Regular cardiac myocyte (primary cell): ENCODE measurements around the gene SPTAN1. TPM values are rescaled to one million over a fixed set of nuclear protein-coding genes. Genes with fewer than 3 reads are reported as not detected.

Experiments used
- total RNA-seq: library from RNA; depleted of rRNA; stranded (reverse); fragments of >200 nt; gene quantifications from 2 replicates; pipeline ENCODE4 v1.2.3, GENCODE V29; 2014

Gene SPTAN1
- total RNA-seq = 225 and 309 TPM in 2 replicates

DNA sequence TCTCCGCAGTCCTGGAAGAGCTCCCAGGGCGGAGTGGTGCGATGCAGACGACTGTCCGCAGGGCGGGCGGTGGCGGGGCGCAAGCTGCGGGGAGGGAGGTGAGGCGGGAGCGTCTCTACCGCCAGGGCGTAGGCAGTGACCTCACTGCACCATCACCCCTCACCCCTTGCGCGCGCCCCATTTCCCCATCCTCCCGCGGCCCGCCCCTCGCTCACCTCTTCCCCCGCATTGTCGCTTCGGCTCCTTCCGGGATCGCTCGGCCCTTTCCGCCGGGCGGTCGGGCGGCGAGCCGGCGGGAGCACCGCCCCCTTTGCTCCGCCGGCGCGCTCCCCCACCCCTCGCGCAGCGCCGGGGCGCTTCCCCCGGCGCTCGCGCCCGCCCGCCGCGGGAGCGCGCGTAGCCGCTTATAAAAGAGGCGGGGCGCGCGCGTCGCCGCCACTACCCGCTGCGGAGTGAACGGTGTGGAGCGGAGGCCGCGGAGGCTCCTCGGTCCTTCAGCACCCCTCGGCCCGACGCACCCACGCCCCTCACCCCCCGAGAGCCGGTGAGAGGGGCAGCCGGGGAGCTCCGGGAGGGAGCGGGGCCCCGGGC is at the start of gene SPTAN1:
SPTAN1 (plus strand) TSS at position 435 of the 591 bp plus-strand sequence. CDS start 14,154 bp downstream, outside the sequence.

GRCh38 chr9:128504485-128505413 is 47.6 kb upstream of the SPTAN1 start, which contains the start of gene GLE1:
TSS of gene GLE1 (plus strand) at chr9:128504719. CDS start at chr9:128504806, 87 bp downstream.

DNA sequence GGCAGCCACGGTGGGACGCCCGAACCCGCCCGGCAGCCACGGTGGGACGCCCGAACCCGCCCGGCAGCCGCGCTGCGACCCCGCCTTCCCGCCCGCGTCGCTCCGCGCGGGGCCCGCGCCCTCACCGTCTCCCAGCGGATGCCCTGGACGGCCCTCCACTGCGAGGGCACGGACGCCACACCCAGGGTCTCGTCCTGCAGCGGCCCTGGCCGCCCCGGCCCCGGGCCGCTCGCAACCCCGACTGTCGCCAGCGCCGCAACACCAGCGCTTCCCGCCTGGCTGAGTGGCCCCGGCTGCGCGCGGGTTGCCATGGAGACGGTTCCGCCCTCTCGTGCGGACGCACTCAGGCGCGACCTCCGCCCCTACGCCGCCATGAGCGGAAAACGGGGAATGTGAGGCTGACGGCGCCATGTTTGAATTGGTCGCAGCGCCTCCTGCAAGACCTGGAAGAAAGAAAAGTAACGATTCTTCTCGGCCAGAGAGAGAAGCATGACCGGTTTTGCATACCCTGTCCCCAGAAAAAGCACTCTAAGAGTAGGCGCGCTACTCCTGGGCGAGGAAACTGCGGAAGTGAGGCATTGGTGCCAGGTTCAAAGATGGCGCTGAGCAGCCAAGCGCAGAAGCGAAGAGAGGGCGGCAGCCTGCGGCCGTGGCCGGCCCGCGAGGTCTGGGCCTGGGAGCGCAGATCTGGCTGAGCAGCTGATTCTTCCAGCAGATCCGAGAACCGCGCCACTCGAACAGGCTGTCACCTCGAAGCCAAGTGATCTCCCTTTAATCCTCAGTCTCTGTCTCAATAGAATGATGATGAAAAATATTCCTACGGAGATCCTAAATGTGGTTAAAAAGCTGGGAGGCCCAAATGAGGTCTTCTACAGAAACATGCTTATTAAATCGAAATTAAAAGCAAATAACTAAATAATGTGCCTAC is 104.3 kb downstream of the SPTAN1 start, which contains the start of gene DYNC2I2:
DYNC2I2 (minus strand) TSS at position 432 of the 928 bp plus-strand sequence; CDS start at position 311, 121 bp downstream.

Other genes starting within 250 kb of the SPTAN1 start
- 9.9 and 15.7 TPM in 2 replicates for gene TRUB2, start 230.1 kb upstream of the SPTAN1 start, total RNA-seq
- 18.6 and 24.0 TPM in 2 replicates for gene COQ4, start 229.7 kb upstream of the SPTAN1 start, total RNA-seq
- 10.7 and 25.1 TPM in 2 replicates for gene SLC27A4, start 212.1 kb upstream of the SPTAN1 start, total RNA-seq
- 21.4 and 32.4 TPM in 2 replicates for gene URM1, start 181.2 kb upstream of the SPTAN1 start, total RNA-seq
- gene CERCAM, start 131.7 kb upstream of the SPTAN1 start, total RNA-seq = 61.5 and 181 TPM in 2 replicates
- gene ODF2, start 96.6 kb upstream of the SPTAN1 start, total RNA-seq = 30.7 and 73.8 TPM in 2 replicates
- gene GLE1, start 47.9 kb upstream of the SPTAN1 start, total RNA-seq = 22.3 and 44.5 TPM in 2 replicates
- 27.9 and 81.9 TPM in 2 replicates for gene DYNC2I2, start 104.3 kb downstream of the SPTAN1 start, total RNA-seq
- gene SET, start 136.6 kb downstream of the SPTAN1 start, total RNA-seq = 352 and 608 TPM in 2 replicates
- gene PKN3, start 149.9 kb downstream of the SPTAN1 start, total RNA-seq = 0.28 and 1.7 TPM in 2 replicates
- gene ZDHHC12, start 171.5 kb downstream of the SPTAN1 start, total RNA-seq = 22.6 and 39.9 TPM in 2 replicates
- gene ZER1, start 219.3 kb downstream of the SPTAN1 start, total RNA-seq = 14.8 and 21.1 TPM in 2 replicates
- 9.3 and 12.5 TPM in 2 replicates for gene TBC1D13, start 234.7 kb downstream of the SPTAN1 start, total RNA-seq